GM21528 (cell line): ENCODE measurements around the gene PTPRK.
"Not testable (repeated sequence)": the region's sequence is repeated elsewhere in the genome, so short reads cannot be mapped to it uniquely, and the experiment has no call there.

Experiments used
- ATAC-seq: cut with Tn5 transposase; IDR thresholded peaks from one replicate; pipeline ENCODE4 v1.9.1; 2021; ENCODE audit warnings: mild to moderate bottlenecking, moderate library complexity; ENCODE audit not compliant: unreplicated experiment, low FRiP score

The PTPRK gene

DNA sequence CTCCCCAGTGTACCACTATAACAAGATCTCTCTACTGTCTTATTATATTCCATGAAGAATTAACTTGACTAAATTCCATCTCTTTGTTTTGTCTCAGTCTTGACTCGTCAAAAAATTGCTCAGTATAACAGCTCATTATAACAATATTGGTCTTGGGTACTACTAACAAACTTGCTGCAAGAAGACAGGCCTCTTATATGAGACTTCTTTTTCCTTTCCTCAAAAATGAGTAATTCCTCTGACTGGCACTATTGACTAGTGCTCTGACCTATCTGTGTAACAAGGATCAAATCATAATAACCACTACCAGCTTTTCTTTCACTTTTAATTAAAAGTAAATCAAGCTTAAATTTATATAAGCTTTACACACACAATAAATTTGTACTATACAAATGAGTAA lies 528.3 kb downstream of the PTPRK start:
- no peak for ATAC-seq

DNA sequence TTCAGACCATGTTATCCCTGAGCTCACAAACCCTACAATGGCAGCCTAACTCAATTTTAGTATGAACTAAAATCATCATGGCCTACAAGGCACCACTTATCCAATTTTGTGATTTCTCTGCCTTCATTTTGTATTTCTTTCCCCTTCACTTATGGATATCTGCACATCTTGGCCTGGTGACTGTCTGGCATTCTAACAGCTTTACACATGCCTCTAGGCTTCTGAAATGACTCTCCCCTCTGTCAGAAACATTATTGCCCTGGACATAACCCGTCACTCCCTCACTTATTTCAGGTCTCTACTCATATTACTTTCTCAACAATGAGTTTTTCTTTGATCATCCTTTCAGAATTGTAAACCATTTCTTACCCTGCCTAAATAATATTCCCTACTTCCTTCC lies 530.3 kb downstream of the PTPRK start:
- ATAC-seq = no peak

DNA sequence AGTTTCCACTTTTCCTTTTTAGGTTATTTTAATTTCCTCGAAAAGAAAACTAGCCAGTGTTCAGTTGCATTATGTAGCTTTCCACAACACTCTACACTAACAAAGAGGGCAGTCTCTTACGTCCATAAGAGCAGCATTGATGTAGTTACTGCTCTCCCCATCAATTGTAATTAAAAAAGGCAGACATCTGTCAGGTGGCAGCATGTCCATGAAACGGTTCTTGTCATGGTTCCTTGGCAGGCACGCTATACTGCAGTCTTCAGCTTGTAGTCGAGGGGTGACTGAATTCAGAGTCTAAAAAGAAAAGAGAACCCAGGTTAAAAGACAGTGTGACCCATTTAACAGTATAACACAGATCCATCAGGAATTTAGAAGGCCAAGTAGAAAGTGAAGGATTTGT lies 539.4 kb downstream of the PTPRK start:
- ATAC-seq = no peak

DNA sequence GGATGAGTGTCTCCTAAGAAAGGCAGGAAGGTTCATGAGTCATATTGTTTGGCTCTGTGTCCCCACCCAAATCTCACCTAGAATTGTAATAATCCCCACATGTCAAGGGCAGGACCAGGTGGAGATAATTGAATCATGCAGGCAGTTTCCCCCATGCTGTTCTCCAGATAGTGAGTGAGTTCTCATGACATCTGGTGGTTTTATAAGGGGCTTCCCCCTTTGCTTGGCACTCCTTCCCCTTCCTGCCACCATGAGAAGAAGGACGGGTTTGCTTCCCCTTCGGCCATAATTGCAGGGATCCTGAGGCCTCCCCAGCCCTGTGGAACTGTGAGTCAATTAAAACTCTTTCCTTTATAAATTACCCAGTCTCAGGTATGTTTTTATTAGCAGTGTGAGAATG lies 542.2 kb downstream of the PTPRK start:
- ATAC-seq = not testable (repeated sequence)

DNA sequence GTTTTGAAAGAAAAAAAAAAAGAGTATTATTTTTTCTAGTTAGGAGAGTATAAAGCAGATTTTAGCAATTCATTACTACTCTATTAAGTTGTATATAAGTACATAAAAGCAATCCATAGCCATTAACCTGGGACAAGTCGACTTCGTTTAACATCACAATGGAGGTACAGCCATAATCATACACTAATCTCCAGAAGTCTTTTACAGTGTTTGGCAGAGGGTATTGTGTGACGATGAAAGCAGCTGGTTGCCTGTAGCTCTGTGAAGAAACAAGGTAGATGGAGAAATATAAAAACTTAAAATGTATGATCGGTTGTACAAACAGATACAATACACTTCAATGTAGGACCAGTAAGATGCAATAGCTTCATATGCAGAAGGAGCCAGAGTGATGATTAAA lies 543.6 kb downstream of the PTPRK start:
- ATAC-seq = no peak

DNA sequence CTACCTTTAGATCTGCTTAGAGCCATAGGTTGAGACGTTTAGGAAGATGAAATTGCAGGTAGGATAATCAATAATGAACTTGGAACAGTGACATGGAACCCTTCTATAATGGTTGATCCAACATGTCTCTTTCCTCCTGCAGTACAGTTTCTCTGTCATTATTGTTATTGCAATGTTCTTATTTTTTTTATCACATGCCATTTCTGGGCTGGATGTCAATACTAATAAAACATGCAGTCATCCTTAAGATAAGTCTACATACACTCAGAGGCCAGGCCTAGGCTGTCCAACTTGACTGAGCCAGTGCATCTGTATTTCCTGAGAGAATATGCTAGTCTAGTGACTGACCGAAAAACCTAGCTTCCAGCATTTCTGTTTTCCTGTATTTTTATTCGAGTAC lies 544.3 kb downstream of the PTPRK start:
- ATAC-seq = no peak

DNA sequence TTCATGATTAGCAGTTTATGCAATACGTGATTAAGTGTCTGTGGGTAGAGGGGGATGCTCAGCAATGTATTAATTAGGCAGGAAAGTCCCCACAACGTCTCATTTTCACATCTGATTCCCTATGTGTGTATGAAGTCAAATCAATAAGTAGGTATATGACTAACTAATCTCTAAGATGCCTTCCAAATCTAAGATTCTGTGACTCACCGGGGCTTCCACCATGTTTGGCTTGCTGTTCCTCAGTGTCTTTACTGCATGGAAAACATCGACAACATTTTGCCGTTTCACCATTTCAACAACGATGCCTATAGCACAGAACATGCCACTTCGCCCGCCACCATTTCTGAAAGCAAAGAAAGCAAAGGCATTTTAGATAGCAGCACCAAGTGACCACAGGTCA lies 547.6 kb downstream of the PTPRK start:
- ATAC-seq = no peak

DNA sequence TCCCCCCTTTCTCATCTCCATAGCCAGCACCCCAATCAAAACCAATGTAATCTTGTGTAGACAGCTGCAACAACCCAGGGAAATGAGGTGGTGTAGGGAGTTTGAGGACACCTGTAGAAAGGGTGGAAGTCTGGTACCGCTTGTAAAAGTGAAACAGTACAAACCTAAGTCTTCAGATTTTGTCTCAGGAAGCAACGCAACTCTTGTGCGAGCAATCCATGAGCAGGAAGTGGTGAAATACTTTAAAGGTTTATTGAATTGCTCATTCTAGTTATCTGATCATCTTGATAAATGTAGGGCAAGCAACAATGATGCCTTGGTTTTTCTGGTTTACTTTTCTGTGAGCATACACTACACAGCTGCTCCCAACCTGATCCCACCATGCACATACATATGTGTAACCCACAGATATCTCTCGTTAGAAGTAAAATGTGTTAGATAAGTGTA lies 548.4 kb downstream of the PTPRK start:
- no peak for ATAC-seq

DNA sequence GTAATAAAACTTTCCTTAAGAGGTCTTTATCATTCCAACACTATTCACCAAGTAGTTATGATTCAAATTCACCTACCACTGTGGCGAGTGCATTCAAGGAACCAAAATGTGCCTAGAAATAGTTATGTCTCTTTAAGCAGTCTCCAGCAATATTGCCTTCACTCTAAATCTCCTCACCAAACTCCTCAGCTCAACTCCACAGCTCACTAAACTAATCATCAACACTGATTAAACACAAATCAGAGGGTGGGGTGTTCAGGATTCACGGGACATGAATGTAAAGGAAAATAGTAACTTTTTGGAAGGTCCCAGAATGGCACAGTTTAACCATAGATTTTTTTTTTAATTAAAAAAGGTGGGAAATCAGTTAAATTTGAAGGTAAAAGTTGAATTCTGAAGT lies 549.0 kb downstream of the PTPRK start:
- ATAC-seq = no peak

DNA sequence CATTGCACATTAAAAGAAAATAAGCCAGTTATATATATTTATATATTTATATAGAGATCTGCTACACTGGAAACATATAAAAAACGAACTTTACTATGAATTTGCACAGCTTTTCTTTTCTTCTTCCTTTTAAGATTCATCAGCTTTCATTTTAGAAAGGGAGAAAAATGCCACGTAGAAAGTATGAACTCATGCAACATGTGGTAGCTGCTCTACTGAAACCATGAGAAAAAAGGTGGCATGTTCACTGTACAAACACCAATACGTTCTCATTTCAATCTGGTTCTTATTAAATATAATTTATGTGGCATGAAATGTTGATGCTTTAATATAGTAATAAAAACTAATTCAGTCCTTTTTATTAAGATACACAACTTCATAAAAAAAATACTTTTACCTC lies 550.7 kb downstream of the PTPRK start:
- ATAC-seq = no peak

DNA sequence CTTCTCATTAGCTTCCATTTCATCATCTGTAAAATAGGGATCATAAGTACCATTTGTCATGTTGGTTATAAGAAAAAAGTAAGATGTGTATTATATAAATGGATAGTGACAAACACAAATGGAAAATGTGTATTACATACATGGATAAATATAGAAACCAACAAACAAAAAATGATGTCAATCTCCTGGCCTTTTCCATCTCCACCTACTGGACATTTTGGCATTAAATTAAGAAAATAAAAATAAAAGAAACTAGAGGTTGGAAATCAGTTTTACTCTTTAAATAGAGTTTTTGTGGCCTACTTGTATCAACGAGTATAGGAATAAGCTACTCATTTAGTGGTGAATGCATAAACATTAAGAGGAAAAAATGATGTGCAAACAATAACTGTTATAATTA lies 552.0 kb downstream of the PTPRK start:
- ATAC-seq = no peak

DNA sequence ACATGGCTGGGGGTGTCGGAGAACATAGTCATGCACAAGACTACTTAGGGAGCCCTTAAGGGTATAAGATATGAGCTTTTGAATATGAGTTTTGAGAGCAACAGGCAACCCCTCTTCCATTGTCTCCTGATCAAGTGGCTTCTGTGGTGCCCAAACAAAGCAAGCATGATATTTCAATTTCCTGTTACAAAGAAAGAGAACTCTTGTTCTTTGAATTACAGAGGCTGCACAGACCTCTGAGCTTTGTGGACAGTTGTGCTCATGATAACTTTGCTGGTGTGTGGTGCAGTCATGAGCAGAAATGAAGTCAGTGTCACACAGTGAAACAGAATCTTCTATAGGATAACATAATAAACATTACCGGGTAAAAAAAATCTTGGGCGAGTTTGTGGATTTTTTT lies 552.7 kb downstream of the PTPRK start:
- ATAC-seq = no peak

DNA sequence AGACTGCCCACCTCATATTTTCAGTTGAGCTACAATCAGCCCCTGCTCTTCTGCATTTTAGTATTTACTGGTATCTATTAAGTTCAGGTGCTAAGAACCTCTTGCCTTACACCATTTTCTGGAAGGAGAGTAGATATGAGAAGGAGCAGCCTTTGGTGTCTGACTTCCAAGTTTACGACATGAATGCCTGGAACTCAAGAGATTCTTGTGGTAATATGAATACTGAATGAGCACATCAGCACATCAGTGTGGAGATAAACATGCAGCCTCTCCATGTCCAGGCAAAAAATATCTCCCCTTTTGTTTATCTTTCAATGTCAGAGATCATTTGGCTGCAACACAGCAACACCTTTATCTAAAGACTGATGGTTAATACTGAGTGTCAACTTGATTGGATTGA lies 553.8 kb downstream of the PTPRK start:
- ATAC-seq = no peak

DNA sequence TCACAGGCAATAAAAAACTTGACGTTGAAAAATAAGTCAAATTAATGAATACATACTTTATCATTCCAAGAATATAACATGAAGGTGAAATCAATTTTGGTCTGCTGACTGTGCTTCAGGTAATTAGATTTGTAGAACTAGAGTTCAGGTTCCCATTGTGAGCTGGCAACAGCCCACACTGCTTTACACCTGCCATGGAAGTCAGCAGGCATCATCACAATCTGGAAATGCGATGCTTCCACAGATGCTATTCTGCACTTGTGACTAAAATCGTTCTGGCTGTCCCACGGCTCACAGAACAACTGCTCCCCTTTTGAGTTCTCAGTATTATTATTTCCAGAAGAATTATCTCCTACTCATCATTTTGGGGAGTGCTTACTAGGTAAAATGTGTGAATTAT lies 556.9 kb downstream of the PTPRK start:
- ATAC-seq = no peak

DNA sequence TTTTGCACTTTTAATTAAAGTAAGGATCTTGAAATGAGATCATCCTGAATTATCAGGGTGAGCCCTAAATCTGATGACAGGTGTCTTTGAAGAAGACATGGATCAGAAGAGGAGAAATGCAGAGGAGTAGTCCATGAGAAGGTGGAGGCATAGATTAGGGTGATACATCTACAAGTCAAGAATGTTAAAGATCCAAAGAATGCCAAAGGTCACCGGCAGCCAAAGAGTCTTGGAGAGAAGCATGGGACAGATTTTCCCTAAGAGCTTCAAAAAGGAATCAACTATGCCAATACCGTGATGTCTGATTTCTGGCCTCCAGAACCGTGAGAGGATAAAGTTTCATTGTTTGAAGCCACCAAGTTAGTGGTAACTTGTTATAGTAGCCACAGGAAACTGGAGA lies 560.5 kb downstream of the PTPRK start:
- ATAC-seq = no peak

DNA sequence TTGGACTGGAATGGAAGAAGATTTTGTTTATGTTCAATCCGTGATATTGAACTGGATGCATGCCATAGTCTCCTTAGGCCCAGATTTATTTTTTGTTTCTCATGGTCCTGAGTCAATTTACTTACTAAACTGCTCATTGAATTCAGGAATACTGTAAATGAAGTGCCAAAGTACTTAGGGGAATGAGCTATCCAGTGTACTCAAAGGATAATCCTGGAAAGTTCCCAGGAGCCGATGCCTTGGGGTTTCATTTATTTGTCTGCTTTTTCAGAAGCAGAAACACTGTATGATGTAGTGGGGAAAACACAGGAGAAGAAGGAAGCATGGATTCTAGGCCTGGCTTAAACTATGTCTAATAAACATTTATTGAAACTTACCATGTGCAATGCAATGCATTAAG lies 563.4 kb downstream of the PTPRK start:
- ATAC-seq = no peak

DNA sequence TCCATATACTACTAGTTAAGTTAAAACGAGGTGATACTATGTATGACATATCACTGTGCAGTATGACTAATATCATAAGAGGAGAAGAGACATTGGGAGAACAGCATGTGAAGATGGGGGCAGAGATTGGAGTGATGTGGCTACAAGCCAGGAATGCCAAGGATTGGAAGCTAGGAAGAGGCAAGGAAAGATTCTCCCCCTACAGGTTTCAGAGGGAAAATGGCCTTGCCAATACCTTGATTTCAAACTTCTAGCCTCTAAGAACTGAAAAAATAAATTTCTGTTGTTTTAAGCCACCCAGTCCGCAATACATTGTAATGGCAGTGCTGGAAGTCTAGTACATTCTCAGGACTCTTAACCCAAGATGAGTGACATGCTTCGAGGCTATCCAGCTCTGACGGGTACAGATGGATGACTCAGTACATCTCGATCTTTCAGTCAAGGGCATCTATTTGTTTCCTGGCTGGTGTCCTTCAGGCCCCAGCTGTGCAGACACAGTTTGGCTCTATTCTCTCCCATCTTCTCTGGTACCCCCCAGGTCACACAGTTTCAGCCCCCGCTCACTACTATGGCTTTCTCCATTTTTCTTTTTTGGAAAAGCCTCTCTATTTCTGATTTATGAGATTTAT lies 564.0 kb downstream of the PTPRK start:
- ATAC-seq = no peak

DNA sequence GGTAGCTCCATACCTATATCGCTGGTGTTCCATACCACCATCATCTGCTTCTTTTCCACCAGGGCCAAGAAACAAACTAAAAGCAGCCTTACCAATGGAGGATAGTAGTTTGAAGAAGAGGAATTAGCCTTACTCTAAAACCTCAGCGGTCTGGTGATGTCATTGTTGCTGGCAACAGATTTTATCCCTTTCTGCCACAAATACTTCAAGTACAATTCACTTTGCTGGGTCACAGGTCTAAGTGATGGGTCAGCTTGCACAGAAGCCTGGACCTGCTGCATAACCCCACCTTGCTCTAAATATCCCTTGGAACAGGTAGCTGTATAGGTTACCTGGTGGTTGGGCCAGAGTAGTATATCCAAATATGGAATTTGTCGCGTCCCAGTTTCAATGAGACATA lies 566.3 kb downstream of the PTPRK start:
- ATAC-seq = no peak

DNA sequence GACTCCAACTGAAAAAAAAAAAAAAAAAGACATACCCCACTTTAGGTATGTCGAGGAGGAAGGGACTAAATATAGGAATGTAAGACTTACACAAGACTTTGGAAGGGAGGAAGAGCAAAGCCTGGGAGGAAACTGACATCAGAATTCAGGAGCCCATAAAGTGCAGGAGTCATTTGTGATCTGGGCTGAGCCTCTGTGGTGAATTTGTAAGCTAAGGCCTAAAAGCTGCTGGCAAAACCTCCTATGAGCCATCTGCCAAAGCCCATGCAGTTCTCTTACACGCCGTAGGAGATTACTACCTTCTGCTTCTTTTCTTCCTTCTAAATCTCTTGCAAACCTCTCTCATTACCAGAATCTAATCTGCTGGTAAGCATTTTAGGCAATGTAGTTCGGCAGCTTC lies 567.6 kb downstream of the PTPRK start:
- ATAC-seq = no peak

DNA sequence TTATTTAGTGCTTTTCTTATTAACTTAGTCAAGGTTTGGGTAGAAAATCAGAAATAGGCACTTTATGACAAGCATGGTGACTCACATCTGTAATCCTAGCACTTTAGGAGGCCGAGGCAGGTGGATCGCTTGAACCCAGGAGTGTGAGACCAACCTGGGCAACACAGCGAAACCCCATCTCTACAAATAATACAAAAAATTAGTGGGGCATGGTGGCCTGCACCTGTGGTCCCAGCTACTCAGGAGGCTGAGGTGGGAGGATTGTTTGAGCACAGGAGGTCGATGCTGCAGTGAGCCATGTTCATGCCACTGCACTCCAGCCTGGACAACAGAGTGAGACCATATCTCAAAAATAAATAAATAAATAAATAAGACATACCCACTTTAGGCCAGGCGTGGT lies 568.2 kb downstream of the PTPRK start:
- ATAC-seq = no peak

DNA sequence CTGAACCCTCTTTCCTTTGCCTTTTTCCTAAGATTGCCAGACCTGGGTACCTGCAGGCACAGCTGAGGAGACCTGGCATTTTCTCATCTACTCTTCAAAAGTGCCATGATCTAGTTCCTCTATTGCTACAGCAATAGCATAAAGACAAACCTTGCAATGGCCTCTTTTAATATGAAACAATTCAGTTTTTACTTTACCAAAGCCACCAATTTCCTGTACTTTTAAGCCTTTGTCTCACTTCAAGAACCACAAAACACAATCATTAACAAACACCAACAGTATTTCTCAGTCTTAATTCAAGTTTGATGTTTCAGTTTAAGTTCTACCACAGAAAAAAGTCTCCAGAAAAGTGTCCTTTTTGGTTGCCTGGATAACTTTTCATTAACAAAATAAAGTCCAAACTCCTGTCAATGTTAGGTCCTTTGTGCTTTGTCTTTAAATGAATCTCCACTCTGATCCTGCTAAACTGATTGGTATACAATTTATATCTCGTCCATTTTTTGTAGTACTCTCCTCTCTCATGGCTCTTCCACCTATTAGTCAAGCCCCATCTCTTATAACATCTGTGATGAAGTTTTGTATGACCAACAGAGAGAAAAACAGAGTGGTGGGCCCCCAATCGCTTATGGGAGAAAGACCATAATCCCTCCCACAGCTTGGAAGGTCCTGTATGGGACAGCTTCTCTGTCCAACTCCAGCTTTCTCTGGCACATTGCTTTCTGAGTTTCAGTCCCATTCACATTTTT lies 569.1 kb downstream of the PTPRK start:
- ATAC-seq = peak; percentile 84

DNA sequence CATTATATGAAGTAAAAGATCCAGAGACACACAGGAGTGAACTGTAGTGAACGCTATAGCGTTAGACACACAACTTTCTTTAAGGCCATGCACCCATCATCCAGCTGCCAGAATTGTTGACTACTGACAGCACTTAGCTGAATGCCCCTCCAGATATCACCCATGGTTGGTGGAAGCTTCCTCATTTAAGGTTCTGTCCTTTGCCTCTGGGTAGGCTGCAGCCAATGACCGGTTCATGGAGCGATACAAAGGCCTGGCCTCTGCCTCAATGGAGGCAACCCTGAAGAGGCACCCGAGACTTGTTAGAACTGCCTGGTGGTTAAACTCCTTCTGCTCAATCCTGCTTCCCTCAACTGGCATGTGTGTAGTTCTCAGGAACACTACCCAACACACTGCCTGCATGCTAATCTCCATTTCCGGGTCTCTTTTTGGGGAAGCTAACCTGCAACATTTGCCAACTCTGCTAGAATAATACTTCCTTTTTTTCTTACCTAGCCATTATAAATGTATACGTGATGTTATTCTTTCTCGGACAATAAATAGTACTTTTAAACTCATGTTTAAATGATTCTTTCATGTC lies 569.7 kb downstream of the PTPRK start:
- ATAC-seq = peak; percentile 38
